ENCODE results near the gene CXCR6.

CXCR6 gene

GRCh38 chr3:45969116-45969515 is 25.9 kb downstream of the CXCR6 start:
- DNase-seq (ENCODE audit: low spot score) = no peak

GRCh38 chr3:45969953-45970352 is 26.7 kb downstream of the CXCR6 start:
- DNase-seq (ENCODE audit: low spot score) = no peak

- DNase-seq (ENCODE audit: low spot score) = no peak
Observed at GRCh38 chr3:45972534-45973402, 29.5 kb downstream of the CXCR6 start.

GRCh38 chr3:45974686-45975085 is 31.4 kb downstream of the CXCR6 start:
- no peak for DNase-seq (ENCODE audit: low spot score)

- no peak for DNase-seq (ENCODE audit: low spot score)
Observed at GRCh38 chr3:45975686-45976085, 32.4 kb downstream of the CXCR6 start.

- no peak for DNase-seq (ENCODE audit: low spot score)
Observed at GRCh38 chr3:45976191-45977091, 33.2 kb downstream of the CXCR6 start.

GRCh38 chr3:45978006-45978761 is 34.9 kb downstream of the CXCR6 start:
- peak; percentile 42 for DNase-seq (ENCODE audit: low spot score)

- DNase-seq (ENCODE audit: low spot score) = no peak
Observed at GRCh38 chr3:45979378-45979777, 36.1 kb downstream of the CXCR6 start.

GRCh38 chr3:45980229-45980813 is 37.1 kb downstream of the CXCR6 start:
- no peak for DNase-seq (ENCODE audit: low spot score)

GRCh38 chr3:45980819-45981218 is 37.6 kb downstream of the CXCR6 start:
- DNase-seq (ENCODE audit: low spot score) = no peak

GRCh38 chr3:45981346-45982074 is 38.2 kb downstream of the CXCR6 start:
- no peak for DNase-seq (ENCODE audit: low spot score)

- no peak for DNase-seq (ENCODE audit: low spot score)
Observed at GRCh38 chr3:45983770-45984169, 40.5 kb downstream of the CXCR6 start.

GRCh38 chr3:45984331-45985312 is 41.4 kb downstream of the CXCR6 start:
- DNase-seq (ENCODE audit: low spot score) = no peak

- no peak for DNase-seq (ENCODE audit: low spot score)
Observed at GRCh38 chr3:45985532-45986302, 42.5 kb downstream of the CXCR6 start.

- DNase-seq (ENCODE audit: low spot score) = peak; percentile 16
Observed at GRCh38 chr3:45986303-45986982, 43.2 kb downstream of the CXCR6 start.

- DNase-seq (ENCODE audit: low spot score) = no peak
Observed at GRCh38 chr3:45987368-45988291, 44.4 kb downstream of the CXCR6 start.

- DNase-seq (ENCODE audit: low spot score) = no peak
Observed at GRCh38 chr3:45988362-45988761, 45.1 kb downstream of the CXCR6 start.
